Neuronal stem cell (in vitro differentiated cells): Measurements from ENCODE around the gene HPCAL1.

Experiments used
- DNase-seq: peaks from one replicate; pipeline ENCODE4 v3.0.0-alpha.2; 2013; ENCODE audit warnings: low spot score
- H2AFZ ChIP-seq: one replicate; pipeline ENCODE4 v1.6.1; 2013; ENCODE audit warnings: mild to moderate bottlenecking, low read length, inconsistent platforms
- H2AK5ac ChIP-seq: 2 replicates; pipeline ENCODE4 v1.6.1; 2013; ENCODE audit warnings: low read depth, mild to moderate bottlenecking, inconsistent platforms, low read length, moderate library complexity, mixed read lengths
- H2BK120ac ChIP-seq: 2 replicates; pipeline ENCODE4 v1.6.1; 2013; ENCODE audit warnings: low read depth, mild to moderate bottlenecking, inconsistent platforms, low read length, moderate library complexity, mixed read lengths
- H2BK12ac ChIP-seq: one replicate; pipeline ENCODE4 v1.6.1; 2013; ENCODE audit warnings: low read length, inconsistent platforms
- H2BK15ac ChIP-seq: 2 replicates; pipeline ENCODE4 v1.6.1; 2013; ENCODE audit warnings: mild to moderate bottlenecking, low read length, inconsistent platforms, mixed read lengths
- H2BK5ac ChIP-seq: one replicate; pipeline ENCODE4 v1.6.1; 2013; ENCODE audit warnings: inconsistent platforms, mild to moderate bottlenecking, low read length, moderate library complexity
- H3K14ac ChIP-seq: one replicate; pipeline ENCODE4 v1.6.1; 2013; ENCODE audit warnings: low read length, inconsistent platforms
- H3K18ac ChIP-seq: 2 replicates; pipeline ENCODE4 v1.6.1; 2013; ENCODE audit warnings: low read length, inconsistent platforms
- H3K23ac ChIP-seq: 2 replicates; pipeline ENCODE4 v1.6.1; 2013; ENCODE audit warnings: low read depth, mild to moderate bottlenecking, mixed read lengths, low read length, inconsistent platforms; ENCODE audit not compliant: poor library complexity
- H3K27ac ChIP-seq: replicated peaks from 3 replicates; pipeline ENCODE4 v1.5.1; 2013; ENCODE audit warnings: low read length, inconsistent platforms
- H3K27me3 ChIP-seq, 3 experiments: 2 replicates each; pipeline ENCODE4 v1.6.1; 2013; ENCODE audit warnings: low read length in 3 of 3, mild to moderate bottlenecking in 2 of 3, inconsistent platforms in 1 of 3, low read depth in 1 of 3, mixed read lengths in 1 of 3, moderate library complexity in 1 of 3; ENCODE audit not compliant: control insufficient read depth in 3 of 3, insufficient read depth in 3 of 3
- H3K36me3 ChIP-seq, 2 donors: replicated peaks in 1 of 2; 2 replicates each; pipeline ENCODE4 v1.6.1; 2013; ENCODE audit warnings: low read length in 2 of 2; ENCODE audit not compliant: control insufficient read depth in 2 of 2, insufficient read depth in 2 of 2
- H3K4ac ChIP-seq: 2 replicates; pipeline ENCODE4 v1.6.1; 2013; ENCODE audit warnings: inconsistent platforms, mild to moderate bottlenecking, low read length, moderate library complexity
- H3K4me1 ChIP-seq, 2 donors: 1 replicate in 1 of 2; 2 replicates in 1 of 2; pipeline ENCODE4 v1.6.1; 2013; ENCODE audit warnings: low read length in 2 of 2, low read depth in 1 of 2; ENCODE audit not compliant: control insufficient read depth in 2 of 2, insufficient read depth in 1 of 2
- H3K4me2 ChIP-seq: one replicate; pipeline ENCODE4 v1.6.1; 2013; ENCODE audit warnings: mild to moderate bottlenecking, low read length, inconsistent platforms; ENCODE audit not compliant: insufficient read depth, poor library complexity, severe bottlenecking
- H3K4me3 ChIP-seq, 2 donors: 2 replicates each; pipeline ENCODE4 v1.5.1; 2013; ENCODE audit warnings: low read length in 2 of 2, mild to moderate bottlenecking in 2 of 2, inconsistent platforms in 1 of 2, moderate library complexity in 1 of 2
- H3K79me1 ChIP-seq: one replicate; pipeline ENCODE4 v1.6.1; 2013; ENCODE audit warnings: low read depth, mild to moderate bottlenecking, inconsistent platforms, low read length, moderate library complexity
- H3K9ac ChIP-seq: one replicate; pipeline ENCODE4 v1.6.1; 2013; ENCODE audit warnings: mild to moderate bottlenecking, low read depth, low read length, inconsistent platforms; ENCODE audit not compliant: poor library complexity
- H3K9me3 ChIP-seq, 2 donors: replicated peaks in 1 of 2; 2 replicates each; pipeline versions ENCODE3 to v1.6.1; 2013; ENCODE audit warnings: low read length in 2 of 2, mild to moderate bottlenecking in 2 of 2, inconsistent platforms in 1 of 2, low read depth in 1 of 2, mixed read lengths in 1 of 2, moderate library complexity in 1 of 2; ENCODE audit not compliant: control insufficient read depth in 2 of 2, insufficient read depth in 1 of 2
- H4K8ac ChIP-seq: one replicate; pipeline ENCODE4 v1.6.1; 2013; ENCODE audit warnings: low read depth, mild to moderate bottlenecking, inconsistent platforms, low read length, moderate library complexity
- H4K91ac ChIP-seq: one replicate; pipeline ENCODE4 v1.6.1; 2013; ENCODE audit warnings: low read length, low read depth, mild to moderate bottlenecking, inconsistent platforms; ENCODE audit not compliant: poor library complexity
- WGBS, 2 donors: extraction: QIAGEN DNeasy Blood & Tissue Kit; methylation state at CpG; one replicate each; pipeline ENCODE4 v1.1.7; 2013; ENCODE audit warnings: missing lambda C conversion rate in 2 of 2, mixed read lengths in 1 of 2; ENCODE audit not compliant: insufficient read length in 2 of 2, insufficient replicate concordance in 1 of 2; ENCODE audit errors: extremely low coverage in 2 of 2; 5-methylcytosine and 5-hydroxymethylcytosine counted together

The HPCAL1 gene

DNA sequence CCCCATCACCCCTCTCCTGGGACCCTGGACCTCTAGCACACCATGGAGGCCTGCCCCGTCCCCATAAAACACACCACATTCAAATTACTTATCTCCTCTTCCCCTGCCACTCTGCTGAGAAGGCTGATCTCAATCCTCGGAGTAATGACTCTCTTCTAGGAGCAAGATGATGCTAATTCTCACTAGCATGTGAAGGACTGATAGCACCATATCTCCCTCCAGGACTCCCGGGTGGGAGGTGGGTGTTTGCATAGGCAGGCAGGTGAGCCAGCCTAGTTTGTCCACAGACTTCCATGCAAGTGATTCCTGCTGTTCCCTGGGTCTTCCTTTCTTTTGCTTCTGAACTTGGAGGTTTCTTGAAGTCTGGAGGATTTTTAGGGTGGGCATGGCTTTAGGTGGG is 40.5 kb downstream of the HPCAL1 start:
- H3K79me1 ChIP-seq = no peaks in the 10 kb centered on the region
- H3K9me3 ChIP-seq = no peaks in the 10 kb centered on the region
- no peak overlapping the region for H2BK5ac ChIP-seq
- no peak overlapping the region for H3K4me3 ChIP-seq
- H2AK5ac ChIP-seq = no peak overlapping the region
- no peaks in the 10 kb centered on the region for H3K27me3 ChIP-seq
- WGBS, 2 donors = no CpG with 5 or more reads among the region's 3 CpGs
- H3K4ac ChIP-seq = no peak overlapping the region
- no peak overlapping the region for H4K91ac ChIP-seq
- no peak overlapping the region for H3K23ac ChIP-seq
- H2AFZ ChIP-seq = no peak overlapping the region
- no peak overlapping the region for H3K18ac ChIP-seq
- no peak overlapping the region for H3K9ac ChIP-seq
- no peak overlapping the region for H2BK120ac ChIP-seq
- no peak overlapping the region for H3K27ac ChIP-seq
- no peak overlapping the region for H4K8ac ChIP-seq
- no peak overlapping the region for H2BK15ac ChIP-seq
- H3K14ac ChIP-seq = no peak overlapping the region
- H3K36me3 ChIP-seq = no peaks in the 10 kb centered on the region
- DNase-seq = no peak
- H3K4me1 ChIP-seq = peaks cover 12 to 13% of the 10 kb centered on the region in 2 donors
- no peak overlapping the region for H2BK12ac ChIP-seq
- H3K4me2 ChIP-seq = no peak overlapping the region

- no peak overlapping the region for H2BK12ac ChIP-seq
- no peak overlapping the region for H2BK5ac ChIP-seq
- H3K14ac ChIP-seq = no peak overlapping the region
- no peak overlapping the region for H3K9ac ChIP-seq
- H4K8ac ChIP-seq = no peak overlapping the region
- no peak overlapping the region for H3K23ac ChIP-seq
- no CpG with 5 or more reads among the region's 8 CpGs for WGBS, 2 donors
- no peaks in the 10 kb centered on the region for H3K36me3 ChIP-seq
- no peak for DNase-seq
- no peaks in the 10 kb centered on the region for H3K79me1 ChIP-seq
- no peak overlapping the region for H3K4me2 ChIP-seq
- H3K9me3 ChIP-seq = no peaks in the 10 kb centered on the region
- H3K4me3 ChIP-seq = no peak overlapping the region
- no peaks in the 10 kb centered on the region for H3K27me3 ChIP-seq
- no peak overlapping the region for H2AK5ac ChIP-seq
- no peak overlapping the region for H2BK120ac ChIP-seq
- no peak overlapping the region for H3K18ac ChIP-seq
- no peak overlapping the region for H4K91ac ChIP-seq
- no peak overlapping the region for H2BK15ac ChIP-seq
- no peak overlapping the region for H3K27ac ChIP-seq
- H3K4ac ChIP-seq = no peak overlapping the region
- H2AFZ ChIP-seq = no peak overlapping the region
- H3K4me1 ChIP-seq = peaks cover 10 to 13% of the 10 kb centered on the region in 2 donors
Measured at GRCh38 chr2:10343658-10344057, 41.0 kb downstream of the HPCAL1 start.

GRCh38 chr2:10344105-10345066 is 41.7 kb downstream of the HPCAL1 start:
- Histone ChIP-seq H3K9me3 (no peaks in the 10 kb centered on the region), H2BK120ac (no peak overlapping the region), H3K27ac (no peak overlapping the region), H2BK12ac (no peak overlapping the region), H2BK15ac (no peak overlapping the region), H3K23ac (no peak overlapping the region), H3K18ac (peak overlapping the region; percentile 55), H3K4me2 (no peak overlapping the region), H4K91ac (no peak overlapping the region), H3K4ac (no peak overlapping the region), H3K14ac (no peak overlapping the region), H4K8ac (no peak overlapping the region), H2AFZ (no peak overlapping the region), H3K79me1 (no peaks in the 10 kb centered on the region), H3K27me3 (no peaks in the 10 kb centered on the region), H3K4me1 (peaks cover 10 to 13% of the 10 kb centered on the region in 2 donors), H2AK5ac (no peak overlapping the region), H3K36me3 (no peaks in the 10 kb centered on the region), H3K9ac (no peak overlapping the region), H2BK5ac (no peak overlapping the region), H3K4me3 (no peak overlapping the region)
- WGBS, 2 donors = no CpG with 5 or more reads among the region's 19 CpGs
- DNase-seq = no peak

GRCh38 chr2:10345126-10345525 is 42.4 kb downstream of the HPCAL1 start:
- no peak overlapping the region for H3K4me2 ChIP-seq
- no peaks in the 10 kb centered on the region for H3K36me3 ChIP-seq
- H2BK15ac ChIP-seq = no peak overlapping the region
- H2BK120ac ChIP-seq = no peak overlapping the region
- H3K4me3 ChIP-seq = no peak overlapping the region
- no peak overlapping the region for H3K4ac ChIP-seq
- no peak overlapping the region for H2AK5ac ChIP-seq
- no peak overlapping the region for H2AFZ ChIP-seq
- no CpG with 5 or more reads among the region's 3 CpGs for WGBS, 2 donors
- H2BK5ac ChIP-seq = no peak overlapping the region
- DNase-seq = no peak
- H4K91ac ChIP-seq = no peak overlapping the region
- no peaks in the 10 kb centered on the region for H3K9me3 ChIP-seq
- H3K9ac ChIP-seq = no peak overlapping the region
- H3K18ac ChIP-seq = no peak overlapping the region
- H2BK12ac ChIP-seq = no peak overlapping the region
- H4K8ac ChIP-seq = no peak overlapping the region
- H3K79me1 ChIP-seq = no peaks in the 10 kb centered on the region
- H3K23ac ChIP-seq = no peak overlapping the region
- no peak overlapping the region for H3K27ac ChIP-seq
- peaks cover 10 to 13% of the 10 kb centered on the region in 2 donors for H3K4me1 ChIP-seq
- H3K27me3 ChIP-seq = no peaks in the 10 kb centered on the region
- no peak overlapping the region for H3K14ac ChIP-seq
